GM18517 (cell line): ENCODE measurements around the gene NOC2L.

Experiments
- ATAC-seq: cut with Tn5 transposase; IDR thresholded peaks from one replicate; pipeline ENCODE4 v1.9.1; 2021; ENCODE audit warnings: mild to moderate bottlenecking, moderate library complexity; ENCODE audit not compliant: unreplicated experiment

The NOC2L gene

DNA sequence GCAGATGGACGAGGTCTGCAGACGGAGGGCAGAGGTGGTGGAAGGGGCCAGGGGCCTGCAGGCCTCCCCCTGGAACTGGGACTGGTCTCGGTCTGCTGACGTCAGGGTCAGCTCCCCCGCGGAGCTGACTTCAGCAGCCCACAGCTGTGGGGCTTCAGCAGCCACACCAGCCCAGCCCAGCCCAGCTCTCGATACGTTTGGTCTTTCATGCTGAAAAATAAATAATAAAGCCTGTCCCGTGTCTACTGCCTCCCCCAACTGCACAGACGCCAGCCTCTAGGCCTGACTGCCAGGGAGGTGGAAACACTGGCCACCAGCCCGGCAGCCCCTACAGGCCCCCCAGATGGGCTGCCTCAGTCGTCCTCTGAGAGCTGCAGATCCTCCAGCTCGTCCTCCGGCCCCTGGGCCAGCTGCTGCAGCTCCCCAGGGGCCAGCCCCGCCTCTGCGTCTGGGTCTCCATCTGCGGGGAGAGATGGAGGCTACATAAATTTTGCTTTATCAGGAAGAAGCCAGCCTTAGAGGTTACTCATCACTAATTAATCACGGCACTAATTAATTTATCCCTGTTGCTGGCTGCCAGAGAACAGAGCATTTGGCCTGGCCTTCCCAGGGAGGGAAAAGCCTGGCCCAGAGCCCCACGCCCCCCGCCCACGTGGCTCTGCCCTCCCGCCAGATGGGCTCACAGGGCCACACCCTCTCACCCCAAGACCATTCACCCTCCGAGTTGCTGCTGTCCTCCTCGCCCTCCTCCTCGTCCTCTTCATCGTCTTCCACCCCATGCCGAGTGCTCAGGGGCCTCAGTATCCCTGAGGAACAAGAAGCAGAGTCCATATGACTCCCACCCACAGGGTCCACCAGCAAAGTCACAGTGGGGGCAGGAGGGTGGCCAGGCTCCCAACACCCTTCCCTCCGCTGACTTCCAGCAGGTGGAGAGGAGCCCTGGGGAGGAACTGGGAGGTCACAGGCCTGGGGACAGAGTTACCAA is 14.4 kb downstream of the NOC2L start:
- no peak for ATAC-seq

GRCh38 chr1:943545-944340 is 15.3 kb downstream of the NOC2L start:
- no peak for ATAC-seq

DNA sequence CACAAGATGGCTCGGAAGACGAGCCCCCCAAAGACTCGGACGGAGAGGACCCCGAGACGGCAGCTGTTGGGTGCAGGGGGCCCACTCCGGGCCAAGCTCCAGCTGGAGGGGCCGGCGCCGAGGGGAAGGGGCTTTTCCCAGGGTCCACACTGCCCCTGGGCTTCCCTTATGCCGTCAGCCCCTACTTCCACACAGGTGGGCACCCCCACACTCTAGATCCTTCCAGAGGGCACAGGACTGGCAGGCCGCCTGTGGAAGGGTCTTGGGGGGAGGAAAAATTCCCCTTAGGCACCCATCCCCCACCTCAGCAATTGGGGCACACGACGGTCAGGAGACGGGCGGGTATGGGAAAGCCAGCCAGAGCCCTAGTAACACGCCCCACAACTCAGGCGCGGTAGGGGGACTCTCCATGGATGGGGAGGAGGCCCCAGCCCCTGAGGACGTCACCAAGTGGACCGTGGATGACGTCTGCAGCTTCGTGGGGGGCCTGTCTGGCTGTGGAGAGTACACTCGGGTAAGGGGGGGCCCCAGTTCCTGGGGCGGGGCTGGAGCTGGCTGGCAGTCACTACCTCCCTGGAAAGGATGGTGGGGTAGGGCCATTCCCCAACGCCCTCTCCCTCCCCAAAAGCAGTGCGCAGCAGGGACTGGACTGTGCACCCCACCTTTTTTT is 16.1 kb downstream of the NOC2L start:
- no peak for ATAC-seq

DNA sequence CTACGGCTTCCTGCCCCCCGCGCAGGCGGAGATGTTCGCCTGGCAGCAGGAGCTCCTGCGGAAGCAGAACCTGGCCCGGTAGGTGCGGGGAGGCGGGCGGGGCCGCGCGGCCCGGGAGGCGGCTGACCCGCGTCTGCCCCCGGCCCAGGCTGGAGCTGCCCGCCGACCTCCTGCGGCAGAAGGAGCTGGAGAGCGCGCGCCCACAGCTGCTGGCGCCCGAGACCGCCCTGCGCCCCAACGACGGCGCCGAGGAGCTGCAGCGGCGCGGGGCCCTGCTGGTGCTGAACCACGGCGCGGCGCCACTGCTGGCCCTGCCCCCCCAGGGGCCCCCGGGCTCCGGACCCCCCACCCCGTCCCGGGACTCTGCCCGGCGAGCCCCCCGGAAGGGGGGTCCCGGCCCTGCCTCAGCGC is 16.6 kb downstream of the NOC2L start:
- no peak for ATAC-seq

GRCh38 chr1:941588-942383 is 17.3 kb downstream of the NOC2L start:
- ATAC-seq: no peak

DNA sequence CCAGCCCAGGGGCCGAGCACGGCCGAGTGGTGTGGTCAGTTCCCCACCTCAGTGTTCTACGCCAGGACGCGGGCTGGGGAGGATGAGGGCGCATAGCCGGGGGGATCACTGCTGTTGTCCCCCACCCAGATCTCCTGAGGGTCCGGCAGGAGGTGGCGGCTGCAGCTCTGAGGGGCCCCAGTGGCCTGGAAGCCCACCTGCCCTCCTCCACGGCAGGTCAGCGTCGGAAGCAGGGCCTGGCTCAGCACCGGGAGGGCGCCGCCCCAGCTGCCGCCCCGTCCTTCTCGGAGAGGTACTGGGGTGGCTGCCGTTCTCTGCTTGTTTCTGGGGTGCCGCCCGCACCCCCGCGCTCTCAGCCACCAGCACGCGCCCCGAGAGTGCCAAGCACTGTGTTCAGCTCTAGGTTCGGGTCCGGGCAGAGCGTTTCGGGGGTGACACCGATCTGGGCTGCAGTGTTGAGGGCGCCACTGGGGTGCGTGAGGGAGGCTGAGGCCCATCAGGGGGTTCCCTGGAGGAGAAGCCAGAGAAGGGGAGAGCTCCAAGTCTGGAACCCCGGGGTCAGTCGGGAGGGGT is 18.0 kb downstream of the NOC2L start:
- ATAC-seq: no peak

DNA sequence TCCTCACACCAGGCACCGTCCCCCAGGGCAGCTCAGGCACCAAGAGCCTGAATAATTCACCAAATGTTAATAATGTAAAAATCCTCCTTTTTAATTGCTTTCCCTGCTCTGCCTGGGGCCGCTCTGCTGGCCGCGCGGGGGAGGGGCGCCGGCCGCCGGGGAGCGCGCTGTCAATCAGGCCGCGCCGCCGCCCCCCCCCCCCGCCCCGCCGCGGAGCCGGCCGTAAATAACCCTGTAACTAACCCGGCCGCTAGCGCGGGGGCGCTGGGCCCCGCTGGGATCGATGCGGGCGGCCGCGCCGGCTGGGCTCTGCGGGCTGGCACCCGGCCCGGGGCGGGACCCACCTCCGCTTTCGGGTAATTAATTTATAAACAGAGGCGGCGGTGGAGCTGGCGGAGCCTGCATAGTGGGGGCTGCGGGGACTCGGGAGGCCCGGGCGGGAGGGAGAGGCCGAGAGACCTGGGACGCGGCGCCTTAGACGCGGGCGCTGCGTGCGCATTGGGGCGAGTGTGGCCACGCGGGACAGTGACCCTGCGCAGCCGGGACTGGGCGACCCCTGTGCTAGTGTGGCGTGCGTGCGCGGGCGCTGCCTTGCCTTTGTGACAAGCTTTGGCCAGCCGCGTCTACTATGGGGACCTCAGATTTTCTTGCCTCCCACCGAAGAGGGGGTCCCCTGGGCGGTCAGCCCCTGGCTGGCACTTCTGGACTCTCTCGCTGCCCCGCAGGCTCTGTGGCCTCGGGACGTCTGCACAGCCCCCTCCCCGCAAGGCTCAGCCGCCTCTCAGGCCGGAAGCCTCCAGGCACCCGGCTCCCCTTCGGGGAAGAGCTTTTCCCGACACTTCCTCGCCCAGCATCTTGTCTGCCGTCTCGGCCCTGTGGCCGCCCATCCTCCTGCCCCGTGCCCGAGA is 18.7 kb downstream of the NOC2L start:
- no peak for ATAC-seq

- no peak for ATAC-seq
These were observed 19.4 kb downstream of the NOC2L start for GRCh38 chr1:939511-940106.

GRCh38 chr1:938711-939489 is 20.2 kb downstream of the NOC2L start:
- no peak for ATAC-seq

DNA sequence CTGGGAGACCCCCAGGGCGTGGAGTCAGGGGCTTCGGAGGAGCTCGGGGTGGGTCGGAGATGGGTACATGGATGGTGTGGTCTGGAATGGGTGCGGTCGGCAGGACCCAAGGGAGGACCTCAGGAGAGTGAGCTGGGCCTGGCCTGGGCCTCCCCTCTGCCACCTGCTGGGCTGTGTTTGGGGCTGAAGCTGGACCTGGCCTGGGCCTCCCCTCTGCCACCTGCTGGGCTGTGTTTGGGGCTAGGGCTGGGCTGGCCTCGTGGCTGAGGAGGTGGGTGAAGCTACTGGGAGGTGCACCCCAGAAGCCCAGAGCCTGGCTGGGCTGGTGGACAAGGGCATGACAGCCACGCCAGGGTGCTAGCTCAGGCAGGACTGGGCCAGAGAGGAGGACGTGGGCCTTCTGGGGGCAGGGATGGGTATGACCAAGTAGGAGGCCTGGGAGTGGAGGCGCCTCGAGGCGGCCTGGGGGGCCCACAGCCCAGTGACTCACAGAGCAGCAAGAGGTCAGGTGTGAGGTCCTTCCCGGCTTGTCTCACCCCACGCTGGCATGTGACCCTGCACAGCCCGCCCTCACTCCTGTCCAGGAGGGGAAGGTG is 20.9 kb downstream of the NOC2L start:
- no peak for ATAC-seq

DNA sequence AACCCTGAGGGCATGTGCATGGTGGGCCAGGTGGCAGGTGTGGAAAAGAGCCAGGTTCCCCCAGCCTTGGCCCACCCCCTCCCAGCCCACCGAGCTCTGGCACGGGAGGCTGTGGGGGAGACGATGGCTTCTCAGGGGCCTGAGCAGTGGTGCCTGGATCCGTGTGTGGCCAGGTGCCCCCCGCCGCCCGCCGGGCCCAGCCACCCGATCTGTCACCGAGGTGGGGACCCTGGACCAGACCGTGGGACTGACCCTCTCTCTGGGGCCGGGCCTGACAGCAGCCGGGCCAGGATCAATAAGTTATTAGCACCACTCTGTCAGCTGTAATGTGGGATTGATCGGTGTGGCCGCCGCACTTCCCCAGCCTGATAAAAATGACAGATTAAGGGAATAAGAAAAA is 21.5 kb downstream of the NOC2L start:
- ATAC-seq: no peak

GRCh38 chr1:936348-937264 is 22.4 kb downstream of the NOC2L start:
- ATAC-seq: no peak

DNA sequence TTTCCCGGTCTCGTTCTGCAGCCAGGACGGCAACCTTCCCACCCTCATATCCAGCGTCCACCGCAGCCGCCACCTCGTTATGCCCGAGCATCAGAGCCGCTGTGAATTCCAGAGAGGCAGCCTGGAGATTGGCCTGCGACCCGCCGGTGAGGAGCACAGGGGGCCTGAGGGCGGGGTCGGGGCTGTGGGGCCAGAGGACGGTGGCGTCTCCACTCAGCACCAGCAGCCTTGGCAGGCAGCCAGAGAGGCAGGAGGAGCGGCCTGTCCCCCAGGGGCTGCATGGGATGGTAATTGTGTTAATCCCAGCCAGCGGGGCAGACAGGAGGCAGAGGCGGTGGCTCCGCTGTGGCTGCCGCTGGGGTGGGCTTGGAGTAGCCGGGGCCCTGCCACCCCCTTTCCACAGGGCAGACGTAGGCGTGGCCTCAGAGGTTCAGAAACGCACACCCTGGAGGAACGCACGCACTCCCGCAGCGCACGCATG is 23.3 kb downstream of the NOC2L start:
- no peak for ATAC-seq

DNA sequence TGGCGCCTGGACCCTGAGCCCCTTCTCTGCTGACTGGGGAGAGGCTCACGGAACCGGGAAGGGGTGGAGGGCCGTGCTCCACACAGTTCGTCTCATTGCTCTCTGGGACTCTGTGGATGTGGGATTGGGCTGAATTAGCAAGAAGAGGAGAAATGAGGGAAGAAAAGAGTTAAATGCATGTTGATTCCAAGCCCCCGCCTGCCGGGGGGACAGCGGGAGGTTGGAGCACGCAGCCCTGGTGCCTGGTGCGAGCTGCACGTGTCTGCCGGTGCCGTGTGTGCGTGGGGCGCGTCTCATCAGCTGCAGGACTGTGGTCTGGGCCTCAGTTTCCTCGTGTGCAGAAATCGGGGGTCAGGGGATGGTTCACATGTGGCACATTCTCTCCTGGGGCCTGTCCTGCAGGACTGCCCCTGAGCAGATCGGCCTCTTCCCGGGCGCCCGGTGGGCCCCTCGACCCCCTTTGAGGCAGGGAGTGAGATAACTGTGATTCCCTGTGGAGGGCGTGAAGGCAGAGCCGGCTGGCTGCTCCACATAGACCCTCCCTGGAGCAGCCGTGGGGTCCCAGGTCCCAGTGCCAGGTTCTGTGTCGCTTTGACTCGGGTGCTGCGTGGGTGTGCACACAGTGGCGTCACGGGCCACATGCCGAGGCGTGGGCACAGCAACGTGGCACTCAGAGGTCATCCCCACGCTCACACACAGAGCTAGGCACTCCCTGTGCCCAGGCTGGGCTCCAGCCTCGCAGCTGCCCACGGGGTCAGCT is 23.9 kb downstream of the NOC2L start:
- no peak for ATAC-seq

DNA sequence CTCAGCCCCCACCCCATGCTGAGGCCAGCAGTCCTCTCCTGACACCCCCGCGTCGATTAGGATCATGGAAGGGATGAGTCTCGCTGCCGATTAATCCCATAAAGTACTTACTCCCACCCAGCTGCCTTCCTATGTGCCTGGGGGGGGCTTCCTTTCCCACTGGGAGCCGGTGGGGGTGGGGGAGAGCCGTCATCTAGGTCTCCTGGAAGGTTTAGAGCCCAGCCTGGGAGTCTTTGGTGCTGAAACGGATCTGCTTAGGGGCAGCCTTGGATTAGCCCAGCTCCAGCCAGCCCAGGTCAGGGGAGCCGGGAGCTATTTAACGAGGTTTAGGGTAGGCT is 25.5 kb downstream of the NOC2L start:
- no peak for ATAC-seq
